HL-60/S4 (cell line): ENCODE data around the gene PIK3R3.
"Not testable (repeated sequence)": the region's sequence is repeated elsewhere in the genome, so short reads cannot be mapped to it uniquely, and the experiment has no call there.

Source experiments
- in situ Hi-C: fragments of 300-500 bp; cut with MboI; formaldehyde crosslinking; loops from 2 replicates; pipeline ENCODE4 v1.14.3; 2022; ENCODE audit warnings: low sequenced_read_pairs

The PIK3R3 gene

DNA sequence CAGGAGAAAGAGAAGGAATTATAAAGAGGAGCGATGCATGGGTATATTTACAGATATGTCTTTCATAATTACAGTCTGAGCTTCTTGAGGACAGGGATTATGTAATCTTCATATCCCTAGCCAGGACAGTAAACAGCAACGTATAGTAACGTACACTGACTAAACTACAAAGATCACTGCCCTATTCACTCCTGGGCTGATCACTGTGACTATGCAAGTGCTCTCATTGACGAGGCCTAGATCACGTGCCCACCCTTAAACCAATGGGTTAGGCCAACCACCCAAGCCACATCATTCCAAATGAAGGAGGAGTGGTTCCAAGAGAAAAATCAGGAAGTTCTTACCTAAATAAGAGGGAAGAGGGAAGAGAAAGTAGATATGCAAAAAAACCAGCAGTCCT, 18.5 kb downstream of the PIK3R3 start:
- in situ Hi-C loops = no loop called here

DNA sequence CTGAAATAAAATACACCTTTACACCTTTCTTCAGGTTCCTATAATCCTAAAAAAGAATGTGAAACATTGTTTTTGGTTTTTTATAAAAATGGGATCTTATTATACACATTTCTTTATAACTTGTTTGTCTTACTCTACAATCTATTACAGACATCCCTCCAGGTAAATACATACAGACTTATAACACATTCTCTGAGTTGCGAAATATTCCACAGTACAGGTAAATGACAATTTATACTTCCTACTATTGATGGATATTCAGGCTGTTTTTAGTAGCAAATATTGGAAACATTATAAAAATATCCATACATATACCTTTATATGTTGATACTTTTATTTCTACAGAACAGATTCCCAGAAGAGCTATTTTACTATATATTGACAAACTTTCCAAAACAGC, 20.3 kb downstream of the PIK3R3 start:
- in situ Hi-C loops = no loop called here

DNA sequence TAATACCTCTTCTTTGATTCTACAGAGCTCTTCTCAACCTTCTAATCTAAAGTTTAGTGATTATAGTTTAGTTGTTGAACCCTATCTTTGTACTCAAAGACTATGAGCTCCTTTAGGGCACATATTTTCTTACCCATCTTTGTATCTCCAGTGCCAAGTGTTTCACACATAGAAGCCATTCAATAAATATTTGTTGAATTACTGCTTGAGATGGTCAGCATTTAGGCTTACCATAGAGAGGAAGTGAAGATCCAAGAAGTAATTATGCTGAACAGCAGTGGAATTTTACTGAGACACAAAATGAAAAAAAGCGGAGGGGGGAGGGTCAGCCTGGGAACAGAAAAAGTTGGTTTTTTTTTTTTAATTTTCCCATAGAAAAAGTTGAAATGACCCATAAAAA, 21.9 kb downstream of the PIK3R3 start:
- in situ Hi-C loops = no loop called here

DNA sequence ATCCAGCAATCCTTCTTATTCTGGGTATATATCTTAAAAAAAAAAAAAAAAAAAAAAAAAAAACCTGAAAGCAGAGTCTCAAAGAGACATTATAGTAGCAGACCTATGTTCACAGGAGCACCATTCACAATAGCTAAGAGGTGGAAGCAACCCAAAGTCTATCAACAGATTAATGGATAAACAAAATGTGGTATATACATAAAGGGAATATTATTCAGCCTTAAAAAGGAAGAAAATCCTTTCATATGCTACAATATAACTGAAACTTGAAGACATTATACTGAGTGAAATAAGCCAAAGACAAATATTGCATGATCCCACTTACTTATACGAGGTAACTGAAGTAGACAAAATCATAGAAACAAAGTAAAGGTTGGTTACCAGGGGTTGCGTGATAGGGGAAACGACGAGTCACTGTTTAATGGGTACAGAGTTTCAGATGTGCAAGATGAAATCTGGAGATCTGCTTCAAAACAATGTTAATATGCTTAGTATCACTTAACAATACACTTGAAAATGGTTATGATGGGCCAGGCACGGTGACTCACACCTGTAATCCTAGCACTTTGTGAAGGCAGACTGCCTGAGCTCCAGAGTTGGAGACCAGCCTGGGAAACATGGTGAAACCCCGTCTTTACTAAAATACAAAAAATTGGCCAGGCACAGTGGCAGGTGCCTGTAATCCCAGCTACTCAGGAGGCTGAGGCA, 29.5 kb downstream of the PIK3R3 start:
- in situ Hi-C loops = no loop called here

DNA sequence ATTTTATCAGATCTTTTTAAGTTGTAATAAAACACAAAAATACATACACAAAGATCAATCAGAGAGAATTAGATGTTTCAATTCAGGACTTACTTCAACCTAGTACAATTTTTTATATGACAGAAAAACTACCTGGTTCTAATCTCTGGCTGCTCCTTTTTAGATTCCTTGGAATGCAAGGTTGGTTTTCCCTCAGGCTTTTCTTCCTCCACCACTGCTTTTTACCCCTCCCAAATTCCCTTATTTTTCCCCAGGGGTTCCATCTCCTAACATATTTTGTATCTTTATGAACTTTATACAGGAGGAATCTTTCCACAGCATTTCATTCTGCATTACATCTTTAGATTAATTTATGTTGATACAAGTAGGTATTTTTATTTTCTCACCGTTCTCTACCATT, 33.2 kb downstream of the PIK3R3 start:
- in situ Hi-C loops = no loop called here

DNA sequence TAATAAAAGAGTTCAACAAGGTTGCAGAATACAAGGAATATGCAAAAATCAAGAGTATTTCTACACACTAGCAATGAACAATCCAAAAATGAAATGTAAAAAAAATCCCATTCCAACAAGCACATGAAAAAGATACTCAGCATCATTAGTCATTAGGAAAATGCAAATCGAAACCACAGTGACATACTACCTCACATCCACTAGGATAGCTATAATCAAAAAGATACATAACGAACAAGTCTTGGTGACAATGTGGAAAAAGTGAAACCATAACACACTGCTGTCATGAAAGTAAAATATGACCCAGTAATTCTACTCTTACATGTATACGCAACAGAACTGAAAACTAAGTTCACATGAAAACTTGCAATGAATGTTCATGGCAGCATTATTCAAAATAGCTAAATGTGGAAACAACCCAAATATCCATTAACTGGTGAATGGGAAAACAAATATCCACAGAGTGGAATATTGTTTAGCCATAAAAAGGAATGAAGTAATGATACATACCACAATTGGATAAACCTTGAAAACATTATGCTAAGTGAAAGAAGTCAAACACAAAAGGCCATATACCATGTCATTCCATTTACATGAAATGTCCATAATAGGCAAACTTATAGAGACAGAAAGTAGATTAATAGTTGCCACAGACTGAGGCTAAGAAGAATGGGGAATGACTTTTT, 34.3 kb downstream of the PIK3R3 start:
- in situ Hi-C loops = no loop called here

DNA sequence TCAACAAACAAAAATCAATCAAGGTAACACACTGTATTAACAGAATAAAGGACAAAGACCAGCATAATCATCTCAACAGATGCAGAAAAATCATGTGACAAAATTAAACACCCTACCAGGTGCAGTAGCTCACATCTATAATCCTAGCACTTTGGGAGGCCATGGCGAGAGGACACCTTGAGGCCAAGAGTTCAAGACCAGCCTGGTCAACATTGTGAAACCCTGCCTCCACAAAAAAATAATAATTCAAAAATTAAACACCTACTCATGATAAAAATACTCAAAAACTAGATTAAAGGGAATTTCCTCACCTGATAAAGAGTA, 35.3 kb downstream of the PIK3R3 start:
- in situ Hi-C loops = no loop called here

DNA sequence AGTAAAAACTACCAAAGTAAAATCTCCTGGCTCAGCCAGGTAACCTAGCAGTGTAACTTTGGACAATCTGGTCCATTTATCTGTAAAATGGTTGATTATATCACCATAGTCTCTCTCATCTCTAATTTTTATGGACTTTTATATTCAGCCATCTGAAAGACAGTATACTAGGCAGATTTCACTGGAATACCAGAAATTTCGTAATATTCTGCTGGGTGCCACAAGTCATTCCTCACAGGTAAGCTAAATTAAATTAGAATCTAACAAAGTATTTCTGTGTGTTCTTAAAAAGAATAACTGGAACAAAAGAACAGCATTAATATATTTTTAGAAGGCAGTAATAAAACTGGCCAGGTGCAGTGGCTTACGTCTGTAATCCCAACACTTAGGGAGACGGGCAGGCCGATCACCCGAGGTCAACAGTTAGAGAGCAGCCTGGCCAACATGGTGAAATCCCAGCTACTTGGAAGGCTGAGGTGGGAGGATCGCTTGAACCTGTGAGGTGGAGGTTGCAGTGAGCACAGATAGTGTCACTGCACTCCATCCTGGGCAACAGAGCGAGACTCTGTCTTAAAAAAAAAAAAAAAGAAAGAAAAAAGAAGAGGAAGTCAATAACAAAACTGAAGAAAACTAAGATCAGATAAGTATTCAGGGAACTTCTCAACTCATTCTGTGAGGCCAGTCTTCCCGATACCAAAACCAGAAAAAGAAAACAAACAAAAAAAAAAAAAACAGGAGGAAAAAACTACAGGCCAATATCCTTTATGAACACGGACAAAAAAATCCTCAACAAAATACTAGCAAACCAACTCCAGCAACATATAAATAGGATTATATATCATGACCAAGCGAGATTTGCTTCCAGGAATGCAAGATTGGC, 35.9 kb downstream of the PIK3R3 start:
- in situ Hi-C loops = no loop called here

DNA sequence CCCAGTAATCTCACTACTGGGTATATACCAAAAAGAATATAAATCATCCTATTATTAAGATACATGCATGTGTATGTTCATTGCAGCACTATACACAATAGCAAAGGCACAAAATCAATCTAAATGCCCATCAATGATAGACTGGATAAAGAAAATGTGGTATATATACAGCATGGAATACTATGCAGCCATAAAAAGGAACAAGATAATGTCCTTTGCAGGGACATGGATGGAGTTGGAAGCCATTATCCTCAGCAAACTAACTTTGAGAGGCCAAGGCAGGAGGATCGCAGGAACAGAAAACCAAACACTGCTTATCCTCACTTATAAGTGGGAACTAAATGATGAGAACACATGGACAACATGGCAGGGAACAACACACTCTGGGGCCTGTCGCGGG, 37.3 kb downstream of the PIK3R3 start:
- in situ Hi-C loops = not testable (repeated sequence)

DNA sequence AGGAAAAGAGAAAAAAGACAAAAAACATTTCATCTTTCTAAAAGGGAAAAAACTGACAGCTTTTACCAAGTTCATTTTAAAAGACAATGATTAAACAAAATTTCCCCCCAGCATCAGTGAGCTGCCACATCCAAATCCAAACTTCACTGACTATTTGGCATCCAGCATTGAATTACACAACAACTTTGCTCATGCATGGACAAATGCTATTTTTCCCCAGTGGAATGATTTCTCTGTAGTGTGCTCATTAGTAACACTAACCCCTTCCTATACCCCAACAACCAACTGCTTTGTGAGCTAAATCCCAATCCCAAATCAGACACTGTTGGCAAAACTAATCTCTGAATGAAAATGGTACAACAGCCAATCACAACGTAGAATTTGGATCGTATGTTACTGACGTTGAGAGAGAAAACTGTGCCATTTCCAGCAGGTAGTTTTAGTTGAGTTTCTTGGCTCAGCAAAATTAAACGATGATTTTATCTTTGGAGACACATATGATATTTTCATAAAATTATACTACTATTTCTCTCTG, 37.9 kb downstream of the PIK3R3 start:
- in situ Hi-C loops = no loop called here

DNA sequence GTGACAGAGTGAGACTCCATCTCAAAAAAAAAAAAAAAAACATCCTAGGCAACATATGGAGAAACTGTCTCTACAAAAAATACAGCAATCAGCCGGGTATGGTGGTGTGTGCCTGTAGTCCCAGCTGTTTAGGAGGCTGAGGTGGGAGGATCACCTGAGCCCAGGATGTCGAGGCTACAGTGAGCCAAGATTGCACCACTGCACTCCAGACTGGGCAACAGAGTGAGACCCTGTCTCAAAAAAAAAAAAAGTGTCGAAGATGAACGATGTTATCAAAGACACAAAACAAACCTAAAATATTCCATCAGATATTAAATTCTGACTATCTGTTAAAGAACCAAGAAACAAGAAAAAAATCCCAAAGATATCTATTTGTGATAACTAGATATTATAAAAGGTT, 38.6 kb downstream of the PIK3R3 start:
- in situ Hi-C loops = not testable (repeated sequence)

DNA sequence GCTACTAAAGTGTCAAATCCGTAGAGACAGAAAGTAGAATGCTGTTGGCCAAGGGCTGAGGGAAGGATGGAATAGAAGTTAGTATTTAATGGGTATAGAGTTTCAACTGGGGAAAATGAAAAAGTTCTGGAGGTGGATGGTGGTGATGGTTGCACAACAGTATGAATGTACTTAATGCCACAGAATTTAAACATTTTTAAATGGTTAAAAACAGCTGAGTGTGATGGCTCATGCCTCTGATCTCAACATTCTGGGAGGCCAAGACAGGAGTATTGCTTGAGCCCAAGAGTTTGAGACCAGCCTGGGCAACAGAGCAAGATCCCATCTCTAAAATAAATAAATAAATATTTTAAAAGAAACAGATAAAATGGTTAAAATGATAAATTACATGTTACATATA, 44.5 kb downstream of the PIK3R3 start:
- in situ Hi-C loops = no loop called here

DNA sequence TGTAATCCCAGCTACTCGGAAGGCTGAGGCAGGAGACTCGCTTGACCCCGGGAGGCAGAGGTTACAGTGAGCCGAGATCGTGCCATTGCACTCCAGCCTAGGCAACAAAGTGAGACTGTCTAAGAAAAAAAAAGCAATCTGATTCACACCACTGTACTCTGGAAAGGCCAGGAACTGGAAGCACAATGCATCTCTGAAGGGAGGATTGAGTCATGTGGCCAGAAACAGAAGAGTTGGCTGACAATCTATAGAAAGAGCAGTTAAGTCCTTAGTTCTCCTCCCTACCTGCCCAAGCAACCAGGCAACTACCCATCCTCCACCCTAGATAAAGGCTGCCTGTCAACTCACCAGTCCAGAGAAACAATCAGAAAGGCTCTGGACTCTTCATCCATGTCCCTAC, 45.9 kb downstream of the PIK3R3 start:
- in situ Hi-C loops = no loop called here

DNA sequence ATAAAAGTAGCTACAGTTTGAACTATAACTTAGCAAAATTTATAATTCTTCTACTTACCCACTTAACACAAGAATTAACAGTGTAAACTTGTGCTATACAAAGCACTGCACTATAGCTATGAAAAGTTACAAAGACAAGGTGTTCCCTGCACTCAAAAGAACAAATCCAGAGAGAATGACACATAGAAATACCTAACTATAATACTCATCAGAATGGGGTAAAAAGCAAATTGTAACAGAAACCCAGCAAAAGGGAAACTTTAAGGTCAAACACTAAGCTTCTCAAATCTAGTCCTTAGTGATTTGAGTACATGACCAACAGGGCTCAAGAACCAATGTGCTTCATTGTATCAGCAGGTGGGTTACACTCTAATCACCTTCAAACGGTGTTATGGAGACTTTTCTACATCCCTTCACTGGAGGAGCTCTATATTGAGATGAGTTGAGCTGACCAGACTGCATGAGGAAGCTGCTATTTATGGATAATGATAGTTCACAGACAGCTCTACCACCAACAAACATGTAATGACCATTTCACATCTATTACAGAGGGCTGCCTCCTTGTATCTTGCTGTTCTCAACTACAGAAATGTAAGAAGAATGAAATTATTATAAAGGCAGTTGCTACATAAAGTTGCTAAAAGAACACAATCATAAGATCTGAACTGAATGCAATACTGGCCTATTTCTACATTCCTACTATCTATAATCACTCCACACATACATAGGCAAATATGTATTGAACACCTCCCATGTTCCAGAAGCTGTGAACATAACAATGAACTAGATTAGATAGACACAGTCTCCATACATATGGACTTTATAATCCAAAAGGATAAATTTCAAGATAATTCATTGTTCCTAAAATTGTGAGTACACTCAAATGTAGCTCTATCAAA, 47.6 kb downstream of the PIK3R3 start:
- in situ Hi-C loops = no loop called here

DNA sequence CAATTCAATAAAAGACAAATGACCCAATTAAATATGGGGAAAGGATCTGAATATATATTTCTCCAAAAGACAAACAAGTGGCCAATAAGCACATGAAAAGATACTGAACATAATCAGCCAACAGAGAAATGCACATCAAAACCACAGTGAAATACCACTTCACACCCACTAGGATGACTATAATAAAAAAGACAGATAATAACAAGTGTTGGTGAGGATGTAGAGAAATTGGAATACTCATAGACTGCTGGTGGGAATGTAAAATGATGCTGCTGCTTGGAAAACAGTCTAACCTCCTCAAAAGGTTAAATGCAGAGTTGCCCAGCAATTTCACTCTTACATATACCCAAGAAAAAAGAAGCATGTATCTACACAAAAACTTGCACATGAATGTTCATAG, 48.9 kb downstream of the PIK3R3 start:
- in situ Hi-C loops = no loop called here

DNA sequence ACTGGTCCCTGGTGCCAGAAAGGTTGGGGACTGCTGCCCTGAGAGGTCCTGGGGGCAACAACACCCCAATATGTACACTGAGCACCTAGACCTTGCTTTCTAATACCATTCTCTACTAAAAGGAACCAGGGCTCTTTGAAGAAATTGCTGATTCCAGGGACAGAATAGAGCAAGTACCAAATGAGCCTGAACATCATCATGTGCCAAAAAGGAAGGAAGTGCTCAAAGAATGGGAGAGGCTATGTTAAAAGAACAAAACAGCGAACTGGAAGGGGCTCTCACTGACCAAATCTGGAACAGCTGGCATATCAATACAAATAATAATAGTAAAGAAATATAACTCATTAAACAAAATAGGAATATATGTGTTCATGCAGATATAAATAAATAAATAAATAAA, 50.8 kb downstream of the PIK3R3 start:
- in situ Hi-C loops = no loop called here

DNA sequence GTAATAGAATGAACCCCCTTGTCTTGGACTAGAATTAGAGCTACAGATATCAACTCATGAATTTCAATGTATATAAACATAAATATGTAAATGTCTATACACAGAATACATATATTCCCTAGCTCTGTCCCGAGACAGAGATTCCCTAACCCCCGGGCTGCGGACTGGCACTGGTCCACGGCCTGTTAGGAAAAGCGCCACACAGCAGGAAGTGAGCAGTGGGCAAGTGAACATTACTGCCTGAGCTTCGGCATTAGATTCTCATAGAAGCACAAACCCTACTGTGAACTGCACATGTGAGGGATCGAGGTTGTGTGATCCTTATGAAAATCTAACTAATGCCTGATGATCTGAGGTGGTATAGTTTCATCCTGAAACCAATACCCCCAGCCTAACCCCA, 51.2 kb downstream of the PIK3R3 start:
- in situ Hi-C loops = no loop called here

DNA sequence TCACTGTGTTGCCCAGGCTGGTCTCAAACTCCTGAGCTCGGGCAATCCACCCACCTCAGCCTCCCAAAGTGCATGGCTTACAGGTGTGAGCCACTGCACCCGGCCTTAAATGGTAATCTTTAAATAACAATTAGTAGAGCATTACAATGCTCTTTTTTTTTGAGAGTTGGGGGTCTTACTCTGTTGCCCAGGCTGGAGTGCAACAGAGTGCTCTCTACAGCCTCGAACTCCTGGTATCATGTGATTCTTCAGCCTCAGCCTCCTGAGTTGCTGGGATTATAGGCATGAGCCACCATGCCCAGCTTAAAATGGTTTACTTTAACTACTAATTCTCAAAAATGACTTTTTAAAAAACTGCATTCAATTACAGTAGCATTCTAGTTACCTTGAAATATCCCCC, 52.2 kb downstream of the PIK3R3 start:
- in situ Hi-C loops = no loop called here

DNA sequence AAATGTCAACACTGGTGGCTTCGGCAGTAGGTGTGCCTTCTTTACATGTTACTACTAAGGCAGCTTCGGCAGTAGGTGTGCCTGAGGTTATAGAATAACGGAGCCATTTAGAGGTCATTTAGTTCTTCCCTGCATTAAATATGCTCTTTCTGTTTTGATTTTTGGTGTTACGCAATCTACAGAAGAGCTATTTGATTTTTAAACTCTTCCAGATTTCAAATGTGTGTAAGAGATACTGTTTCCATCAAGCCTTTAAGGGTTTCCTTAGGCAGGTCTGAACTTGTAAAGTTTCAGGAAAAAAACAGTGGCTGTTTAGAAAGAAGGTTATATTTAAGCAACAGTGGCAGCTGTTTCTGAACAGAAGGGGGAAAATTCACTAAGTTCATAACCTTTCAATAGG, 54.8 kb downstream of the PIK3R3 start:
- in situ Hi-C loops = no loop called here

DNA sequence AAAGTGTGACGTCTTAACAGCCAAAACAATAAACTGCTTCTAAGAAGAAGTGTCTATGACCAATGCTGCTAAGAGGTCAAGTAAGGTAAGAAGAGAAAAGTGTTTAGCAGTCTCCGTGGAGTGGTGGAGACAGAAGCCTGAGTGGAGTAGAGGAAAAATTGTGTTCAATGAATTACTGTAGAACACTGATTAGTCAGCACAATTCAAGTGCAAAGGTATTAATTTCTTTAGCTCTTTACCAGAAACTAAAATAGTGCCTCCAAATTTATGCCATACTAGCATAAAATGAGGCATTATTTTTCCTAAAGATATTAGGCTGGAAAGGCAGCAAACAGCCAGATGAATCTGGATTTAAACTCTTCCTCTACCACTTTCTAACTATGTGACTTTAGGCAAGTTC, 56.1 kb downstream of the PIK3R3 start:
- in situ Hi-C loops = no loop called here

DNA sequence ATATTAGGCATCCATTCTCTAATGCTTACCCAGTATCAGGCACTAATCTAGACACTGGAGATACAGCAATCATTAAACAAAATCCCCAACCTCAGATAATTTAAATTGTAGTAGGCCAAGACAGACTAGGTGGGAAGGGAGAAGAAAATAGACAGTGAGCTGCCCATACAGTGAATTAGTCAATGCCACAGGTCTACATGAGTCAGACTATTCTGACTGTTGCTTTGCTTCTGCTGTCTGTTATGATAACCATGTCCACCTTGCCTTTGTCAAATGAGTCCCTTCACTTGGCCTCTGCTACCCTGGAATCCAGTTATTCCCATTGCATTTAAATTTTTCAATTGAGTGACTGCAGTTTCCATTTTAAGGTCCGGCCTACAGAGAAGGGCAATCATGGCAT, 59.5 kb downstream of the PIK3R3 start:
- in situ Hi-C loops = no loop called here
